Keratinocyte (primary cell): ENCODE data around the gene SOWAHD. TPM values are rescaled to one million over a fixed set of nuclear protein-coding genes. Genes with fewer than 3 reads are reported as not detected.

Experiments used
- DNase-seq: peaks from one replicate; pipeline ENCODE4 v3.0.0-alpha.2; 2011; ENCODE audit warnings: low read depth, missing footprints, low spot score
- FAIRE-seq: peaks from 2 replicates; lab custom pipeline; 2011; peaks lifted over from hg19 to GRCh38; lab: Jason Lieb, UNC
- H2AFZ ChIP-seq: 2 replicates; pipeline ENCODE4 v1.6.0; 2012; ENCODE audit warnings: low read length, control low read depth, inconsistent platforms; ENCODE audit not compliant: control insufficient read depth
- H3K27ac ChIP-seq: 2 replicates; pipeline ENCODE4 v1.5.1; 2011; ENCODE audit warnings: low read length; ENCODE audit not compliant: control insufficient read depth, insufficient read depth
- H3K27me3 ChIP-seq: 3 replicates; pipeline ENCODE4 v1.6.0; 2011; ENCODE audit warnings: low read length; ENCODE audit not compliant: control insufficient read depth, insufficient read depth; ENCODE audit errors: extremely low read depth
- H3K36me3 ChIP-seq, 2 experiments: 2 replicates in 1 of 2; 3 replicates in 1 of 2; pipeline ENCODE4 v1.5.1; 2011; ENCODE audit warnings: low read length in 2 of 2, mild to moderate bottlenecking in 1 of 2; ENCODE audit not compliant: control insufficient read depth in 2 of 2, insufficient read depth in 2 of 2; ENCODE audit errors: extremely low read depth in 1 of 2
- H3K4me1 ChIP-seq: 3 replicates; pipeline ENCODE4 v1.5.1; 2011; ENCODE audit warnings: low read length; ENCODE audit not compliant: control insufficient read depth, insufficient read depth; ENCODE audit errors: extremely low read depth
- H3K4me2 ChIP-seq: 3 replicates; pipeline ENCODE4 v1.6.0; 2011; ENCODE audit warnings: low read depth, low read length; ENCODE audit not compliant: control insufficient read depth, insufficient read depth; ENCODE audit errors: extremely low read depth
- H3K4me3 ChIP-seq, 3 experiments: fragments of 200-600 bp in 1 of 3; sonication (generic) in 1 of 3; 2 replicates in 2 of 3; 3 replicates in 1 of 3; pipeline ENCODE4 v1.5.1; 2011 to 2016; ENCODE audit warnings: low read length in 3 of 3, mild to moderate bottlenecking in 3 of 3, control low read depth in 2 of 3, inconsistent platforms in 1 of 3, low read depth in 1 of 3, mixed read lengths in 1 of 3, mixed run types in 1 of 3, moderate library complexity in 1 of 3; ENCODE audit not compliant: control insufficient read depth in 2 of 3, insufficient read depth in 2 of 3; ENCODE audit errors: extremely low read depth in 1 of 3
- H3K79me2 ChIP-seq: 2 replicates; pipeline ENCODE4 v1.6.0; 2012; ENCODE audit warnings: low read length; ENCODE audit not compliant: control insufficient read depth, insufficient read depth
- H3K9ac ChIP-seq: 3 replicates; pipeline ENCODE4 v1.6.0; 2011; ENCODE audit warnings: low read length; ENCODE audit not compliant: control insufficient read depth, insufficient read depth; ENCODE audit errors: extremely low read depth
- H3K9me1 ChIP-seq: 3 replicates; pipeline ENCODE4 v1.6.0; 2011; ENCODE audit warnings: low read length; ENCODE audit not compliant: control insufficient read depth, insufficient read depth; ENCODE audit errors: extremely low read depth
- H3K9me3 ChIP-seq: 2 replicates; pipeline ENCODE4 v1.5.1; 2012; ENCODE audit warnings: low read depth, low read length; ENCODE audit not compliant: control insufficient read depth
- H4K20me1 ChIP-seq: 3 replicates; pipeline ENCODE4 v1.6.0; 2011; ENCODE audit warnings: low read length; ENCODE audit not compliant: control insufficient read depth, insufficient read depth; ENCODE audit errors: extremely low read depth
- CTCF ChIP-seq, 3 experiments: IDR thresholded peaks in 1 of 3; conservative IDR thresholded peaks in 1 of 3; optimal IDR thresholded peaks in 1 of 3; 2 replicates in 2 of 3; 3 replicates in 1 of 3; pipeline versions ENCODE3 to v1.5.1; 2011; ENCODE audit warnings: low read length in 3 of 3, mild to moderate bottlenecking in 3 of 3, moderate library complexity in 2 of 3, control low read depth in 1 of 3, inconsistent platforms in 1 of 3; ENCODE audit not compliant: insufficient read depth in 2 of 3; ENCODE audit errors: extremely low read depth in 1 of 3
- EZH2 ChIP-seq: IDR thresholded peaks from one replicate; pipeline ENCODE4 v1.6.1; 2012; ENCODE audit warnings: inconsistent platforms, mild to moderate bottlenecking, low read length, moderate library complexity
- dilution Hi-C: fragments of 300-500 bp; cut with MboI; formaldehyde crosslinking; loops from one replicate; pipeline ENCODE4 v1.7.0; 2020; ENCODE audit warnings: low sequenced_read_pairs; ENCODE audit not compliant: extremely low pct_ligation_motif_present
- polyA plus RNA-seq, 5 experiments: library from polyadenylated mRNA; depleted of rRNA in 3 of 5; stranded (reverse) in 3 of 5; stranded (forward) in 1 of 5; unstranded in 1 of 5; fragments of >200 nt; gene quantifications; 1 replicate in 1 of 5; 2 replicates in 3 of 5; 3 replicates in 1 of 5; pipeline versions ENCODE4 v1.2.1 to v1.2.3, GENCODE V29; 2011 to 2012; ENCODE audit warnings: missing spikeins in 2 of 5, low read depth in 1 of 5, low replicate concordance in 1 of 5

SOWAHD gene
- polyA plus RNA-seq, 1 donor (not counting 4 experiments of a cell fraction or from before 2014, with no cell fraction given), result not detected

- no peak overlapping the region for H3K27ac ChIP-seq
- DNase-seq, result no peak
- no peak for FAIRE-seq
Observed at GRCh38 chrX:119729408-119730201, 28.8 kb upstream of the SOWAHD start.

GRCh38 chrX:119734897-119735339 lies 23.5 kb upstream of the SOWAHD start:
- FAIRE-seq, result no peak
- TF ChIP-seq CTCF (optimal IDR thresholded peaks at IDR 0.05 in 1 of 3, IDR thresholded peaks at IDR 0.05 in 1 of 3, conservative IDR thresholded peaks at IDR 0.05 in 1 of 3; ENCODE audit: extremely low read depth in 1 of 3, insufficient read depth in 2 of 3, low read length in 3 of 3) (no peak), EZH2 (no peak)
- H3K4me2 ChIP-seq, result no peak overlapping the region

More at GRCh38 chrX:119729408-119730201, 28.8 kb upstream of the SOWAHD start:
- H3K4me2 ChIP-seq, result no peak overlapping the region
- H3K4me1 ChIP-seq, result no peaks in the 10 kb centered on the region
- H3K79me2 ChIP-seq, result no peaks in the 10 kb centered on the region
- H3K9me3 ChIP-seq, result no peaks in the 10 kb centered on the region
- no peak overlapping the region for H3K9ac ChIP-seq
- no peaks in the 10 kb centered on the region for H3K27me3 ChIP-seq
- TF ChIP-seq CTCF (optimal IDR thresholded peaks at IDR 0.05 in 1 of 3, IDR thresholded peaks at IDR 0.05 in 1 of 3, conservative IDR thresholded peaks at IDR 0.05 in 1 of 3; ENCODE audit: extremely low read depth in 1 of 3, insufficient read depth in 2 of 3, low read length in 3 of 3) (peak; percentile 31 to 57 (median 51)), EZH2 (no peak)
- no peaks in the 10 kb centered on the region for H3K36me3 ChIP-seq
- H3K9me1 ChIP-seq, result no peaks in the 10 kb centered on the region
- no peak overlapping the region for H2AFZ ChIP-seq
- dilution Hi-C loops, result no loop called here
- no peak overlapping the region for H3K4me3 ChIP-seq
- no peaks in the 10 kb centered on the region for H4K20me1 ChIP-seq

More at GRCh38 chrX:119734897-119735339, 23.5 kb upstream of the SOWAHD start:
- no peak for DNase-seq
- no peaks in the 10 kb centered on the region for H4K20me1 ChIP-seq
- H3K27me3 ChIP-seq, result no peaks in the 10 kb centered on the region
- no peak overlapping the region for H3K4me3 ChIP-seq
- no peaks in the 10 kb centered on the region for H3K79me2 ChIP-seq
- H2AFZ ChIP-seq, result no peak overlapping the region
- H3K9ac ChIP-seq, result no peak overlapping the region
- dilution Hi-C loops, result no loop called here
- H3K27ac ChIP-seq, result no peak overlapping the region
- H3K36me3 ChIP-seq, result no peaks in the 10 kb centered on the region
- no peaks in the 10 kb centered on the region for H3K9me3 ChIP-seq
- no peaks in the 10 kb centered on the region for H3K4me1 ChIP-seq
- H3K9me1 ChIP-seq, result no peaks in the 10 kb centered on the region
